Kidney glomerular epithelial cell (primary cell): ENCODE data around the gene CDKN2AIPNL.

ENCODE experiments used
- DNase-seq: peaks from one replicate; lab custom pipeline; 2025; lab: John Stamatoyannopoulos, UW

The CDKN2AIPNL gene

DNA sequence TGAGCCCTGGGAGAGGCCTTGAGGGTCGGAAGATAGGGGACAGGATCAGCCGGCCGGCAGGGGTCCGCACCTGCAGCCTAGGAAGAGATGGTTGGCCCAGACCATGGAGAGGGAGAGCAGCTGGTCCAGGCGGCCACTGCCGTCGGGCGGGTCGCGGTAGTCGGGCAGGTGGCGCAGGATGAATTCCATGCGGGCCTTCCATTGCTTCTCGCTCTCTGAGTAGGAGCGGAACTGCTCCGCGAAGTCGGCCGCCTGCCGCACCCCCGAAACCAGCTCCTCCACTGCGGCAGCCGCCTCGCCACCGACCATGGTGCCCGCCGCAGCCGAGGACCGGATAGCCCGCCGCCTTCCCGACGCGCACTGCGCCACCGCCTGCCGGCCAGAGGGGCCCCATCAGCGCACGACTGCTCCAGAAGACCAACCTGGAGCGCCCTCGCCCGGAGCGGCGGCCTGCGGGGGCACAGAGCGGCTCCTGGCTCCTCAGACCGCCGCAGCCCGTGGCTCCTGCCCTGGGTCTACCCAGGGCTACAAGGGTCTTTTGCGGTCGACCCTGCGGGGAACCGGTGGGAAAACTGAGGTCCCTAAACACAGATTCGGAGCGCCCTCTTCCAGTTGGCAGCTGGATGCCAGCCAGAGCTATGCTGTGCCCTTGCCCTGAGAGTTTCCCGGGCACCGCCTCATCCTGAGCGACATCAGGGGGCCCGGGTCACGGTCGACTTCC, at the start of gene CDKN2AIPNL:
Gene CDKN2AIPNL, minus strand, starts transcription at position 336 of the 721 bp plus-strand sequence. Its CDS starts 27 bp downstream, at position 309.
- DNase-seq = peak; percentile 66

DNA sequence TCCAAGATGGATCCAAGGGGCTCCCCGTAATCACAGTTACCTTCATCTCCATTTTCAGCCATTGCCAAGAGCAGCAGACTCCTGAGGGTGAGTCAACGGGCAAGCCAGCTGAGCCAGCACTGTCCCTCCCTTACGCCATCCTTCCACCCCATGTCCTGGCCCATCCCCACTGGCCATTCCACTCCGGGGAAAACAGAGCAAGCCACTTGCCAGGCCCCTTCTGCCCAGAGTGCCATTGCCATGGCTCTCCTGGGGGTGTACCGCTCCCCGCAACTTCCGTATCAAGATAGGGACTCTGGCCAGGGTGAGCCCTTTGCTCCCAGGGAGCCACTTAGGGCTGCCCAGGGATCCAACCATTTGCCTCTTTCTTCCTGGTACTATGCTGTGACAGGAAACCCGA, 48.9 kb upstream of the CDKN2AIPNL start:
- no peak for DNase-seq

GRCh38 chr5:134459491-134459890, 47.8 kb upstream of the CDKN2AIPNL start:
- no peak for DNase-seq

DNA sequence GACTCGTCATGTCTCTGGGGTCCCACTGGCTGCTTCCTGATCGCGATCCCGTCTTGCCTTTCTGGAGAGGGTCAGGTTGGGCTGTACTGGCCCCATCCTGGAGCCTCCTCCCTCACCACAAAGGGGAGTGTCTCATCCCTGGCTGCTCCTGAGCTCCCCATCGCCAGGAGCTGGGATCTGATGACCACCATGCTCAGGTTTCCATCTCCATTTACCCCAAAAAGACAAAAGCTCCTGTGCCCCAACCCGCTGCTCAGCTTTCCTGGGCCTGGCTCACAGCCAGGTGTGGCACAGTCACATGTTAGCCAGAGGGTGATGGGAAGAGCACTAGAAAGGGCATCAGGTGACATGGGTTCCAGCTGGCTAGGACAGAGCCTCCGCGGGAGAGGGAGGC, 47.3 kb upstream of the CDKN2AIPNL start:
- no peak for DNase-seq

DNA sequence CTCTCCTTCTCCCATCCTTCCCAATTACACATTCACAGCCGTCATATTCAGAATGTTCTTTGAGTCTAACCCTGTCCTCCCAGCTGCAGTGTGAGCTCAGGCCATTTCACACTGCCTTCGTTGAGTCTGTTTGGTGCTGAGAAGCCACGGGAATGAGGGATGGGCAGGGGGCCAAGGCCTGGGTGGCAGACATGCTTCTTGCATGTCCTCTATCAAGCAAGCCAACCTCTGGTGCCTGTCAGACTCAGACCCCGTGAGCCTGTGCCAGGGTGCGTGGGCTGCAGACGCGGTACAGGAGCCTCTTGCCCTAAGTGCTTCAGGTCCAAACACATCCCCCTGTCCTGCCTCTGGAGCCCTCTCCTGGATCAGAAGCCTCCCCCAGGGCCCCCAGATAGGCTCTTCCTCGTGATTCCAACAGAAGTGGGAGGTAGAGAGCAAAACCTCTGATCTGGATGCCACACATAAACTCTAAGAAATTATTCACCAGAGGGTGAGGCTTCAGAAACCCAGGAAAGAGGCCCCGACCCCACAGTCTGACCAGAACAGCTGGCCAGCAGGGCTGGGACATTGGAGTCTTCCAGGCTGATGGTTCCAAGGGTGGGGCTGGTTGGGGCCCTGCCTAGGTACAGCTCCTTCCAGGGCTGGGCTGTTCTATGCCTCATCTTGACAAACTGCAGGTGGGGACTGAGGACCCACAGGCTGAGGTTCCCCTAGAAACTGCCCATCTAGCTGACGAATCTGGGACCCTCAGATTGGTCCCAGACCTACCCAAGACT, 46.7 kb upstream of the CDKN2AIPNL start:
- DNase-seq = peak; percentile 24

DNA sequence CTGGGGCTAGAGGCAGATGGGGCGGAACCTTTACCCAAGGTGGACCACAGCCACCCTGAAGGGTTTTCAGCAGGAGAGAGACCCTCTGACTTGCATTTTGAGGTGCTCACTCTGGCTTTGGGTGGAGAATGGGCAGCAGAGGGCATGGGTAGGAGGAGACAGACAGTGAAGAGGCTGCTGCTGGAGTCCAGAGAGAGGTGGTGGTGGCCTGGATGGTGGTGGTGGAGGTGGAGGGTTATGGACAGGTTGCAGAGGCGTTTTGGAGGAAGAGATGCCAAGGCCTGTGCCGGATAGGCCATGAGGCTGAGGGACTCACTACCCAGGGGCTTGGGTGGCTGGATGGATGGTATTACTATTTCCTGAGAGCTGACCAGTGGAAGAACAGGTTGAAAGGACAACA, 46.1 kb upstream of the CDKN2AIPNL start:
- no peak for DNase-seq

DNA sequence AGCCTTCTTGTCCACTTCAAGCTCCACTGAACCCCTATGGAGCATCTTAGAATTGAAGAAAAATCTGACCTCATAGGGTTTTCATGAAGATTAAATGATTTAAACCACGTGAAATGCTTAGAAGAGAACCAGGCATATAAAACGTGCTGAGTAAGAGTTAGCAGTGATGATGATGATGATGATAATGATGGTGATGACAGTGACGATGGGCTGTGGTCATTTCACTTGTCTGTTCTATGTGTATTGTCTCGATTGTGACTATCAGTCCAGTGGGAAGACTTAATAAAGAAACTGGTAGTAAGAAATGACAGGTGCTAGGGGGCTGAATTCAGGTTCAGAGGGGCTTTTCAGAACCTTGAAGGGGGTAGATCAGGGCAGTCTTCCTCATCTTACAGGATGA, 45.1 kb upstream of the CDKN2AIPNL start:
- no peak for DNase-seq

DNA sequence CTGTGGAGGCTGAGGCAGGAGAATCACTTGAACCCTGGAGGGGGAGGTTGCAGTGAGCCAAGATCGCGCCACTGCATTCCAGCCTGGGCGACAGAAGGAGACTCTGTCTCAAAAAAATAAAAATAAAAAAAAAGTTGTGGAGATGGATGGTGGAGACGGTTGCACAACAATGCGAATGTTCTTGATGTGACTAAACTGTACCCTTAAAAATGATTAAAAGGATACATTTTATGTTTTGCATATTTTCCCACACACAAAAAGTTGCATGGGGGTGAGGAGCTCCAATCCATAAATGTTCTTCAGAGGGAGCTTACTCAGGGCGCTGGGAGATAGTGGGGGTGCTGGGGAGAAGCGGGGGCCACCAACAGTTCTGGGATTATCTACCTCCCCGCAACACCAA, 43.8 kb upstream of the CDKN2AIPNL start:
- DNase-seq = no peak

- DNase-seq = no peak
These were observed 41.3 kb upstream of the CDKN2AIPNL start for GRCh38 chr5:134453016-134453415.

DNA sequence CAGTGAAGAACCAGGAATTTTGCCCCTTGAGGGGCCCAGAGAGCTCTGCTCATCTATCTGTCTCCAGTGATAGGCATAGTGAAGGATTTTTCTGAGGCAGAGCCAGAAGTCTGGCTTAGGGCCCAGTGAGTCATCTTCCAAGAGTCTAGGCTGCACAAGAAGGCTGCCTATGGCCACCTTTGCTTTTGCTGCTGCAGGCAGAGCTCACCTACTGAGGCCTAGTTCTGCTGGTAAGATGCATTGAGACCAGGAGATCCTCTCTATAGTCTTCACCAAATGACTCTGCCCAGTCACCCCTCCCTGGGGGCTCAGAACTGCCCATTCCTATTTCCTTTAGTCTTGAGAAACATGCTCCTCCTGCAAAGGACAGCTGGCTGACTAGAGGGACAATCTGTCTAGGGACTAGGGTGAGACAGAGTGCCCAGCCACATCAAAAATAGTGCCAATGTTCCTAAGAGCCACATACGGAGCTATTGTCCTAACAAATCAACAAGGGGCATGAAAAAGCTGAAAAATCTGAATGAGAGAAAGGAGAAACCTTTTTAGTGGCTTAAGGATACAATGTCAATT, 40.3 kb upstream of the CDKN2AIPNL start:
- DNase-seq = peak; percentile 69

GRCh38 chr5:134451225-134451935, 39.7 kb upstream of the CDKN2AIPNL start:
- DNase-seq = no peak

DNA sequence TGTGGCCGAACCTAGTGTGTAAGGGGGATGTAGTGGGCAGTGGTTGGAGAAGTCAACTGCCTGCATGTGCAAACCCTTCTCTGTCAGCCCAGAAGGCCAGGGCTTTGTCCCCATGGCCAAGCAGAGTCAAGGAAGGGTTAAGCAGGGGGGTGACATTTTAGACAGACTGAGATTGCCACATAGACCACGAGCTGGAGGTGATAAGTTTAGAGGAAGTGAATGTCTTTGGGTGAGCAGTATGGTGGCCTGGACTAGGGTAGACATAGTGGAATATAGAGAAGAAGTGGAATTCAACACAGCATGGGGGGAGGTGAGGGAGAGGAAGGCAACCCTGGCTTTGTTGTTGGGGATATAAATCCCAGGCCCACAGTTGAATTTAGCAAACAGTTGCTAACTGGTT, 38.7 kb upstream of the CDKN2AIPNL start:
- no peak for DNase-seq

DNA sequence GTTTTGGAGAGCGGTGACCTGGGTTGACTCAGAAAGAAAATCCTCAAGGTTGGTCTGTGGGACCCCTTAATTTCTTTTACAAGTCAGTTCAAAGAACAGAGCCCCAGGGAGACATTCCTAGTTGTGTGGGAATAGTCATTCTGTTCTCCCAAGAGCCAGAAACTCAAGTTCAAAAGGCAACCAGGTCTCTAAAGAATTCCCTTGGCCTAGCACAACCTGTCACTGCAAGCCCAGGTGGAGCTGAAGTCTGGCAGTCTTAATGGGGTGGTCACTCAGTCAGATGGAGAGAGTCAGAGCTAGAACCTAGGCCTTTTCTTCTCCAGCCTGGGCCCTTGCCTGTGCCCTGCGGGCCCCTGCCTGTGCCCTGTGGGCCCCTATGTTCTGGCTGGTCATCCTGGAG, 37.5 kb upstream of the CDKN2AIPNL start:
- DNase-seq = no peak

DNA sequence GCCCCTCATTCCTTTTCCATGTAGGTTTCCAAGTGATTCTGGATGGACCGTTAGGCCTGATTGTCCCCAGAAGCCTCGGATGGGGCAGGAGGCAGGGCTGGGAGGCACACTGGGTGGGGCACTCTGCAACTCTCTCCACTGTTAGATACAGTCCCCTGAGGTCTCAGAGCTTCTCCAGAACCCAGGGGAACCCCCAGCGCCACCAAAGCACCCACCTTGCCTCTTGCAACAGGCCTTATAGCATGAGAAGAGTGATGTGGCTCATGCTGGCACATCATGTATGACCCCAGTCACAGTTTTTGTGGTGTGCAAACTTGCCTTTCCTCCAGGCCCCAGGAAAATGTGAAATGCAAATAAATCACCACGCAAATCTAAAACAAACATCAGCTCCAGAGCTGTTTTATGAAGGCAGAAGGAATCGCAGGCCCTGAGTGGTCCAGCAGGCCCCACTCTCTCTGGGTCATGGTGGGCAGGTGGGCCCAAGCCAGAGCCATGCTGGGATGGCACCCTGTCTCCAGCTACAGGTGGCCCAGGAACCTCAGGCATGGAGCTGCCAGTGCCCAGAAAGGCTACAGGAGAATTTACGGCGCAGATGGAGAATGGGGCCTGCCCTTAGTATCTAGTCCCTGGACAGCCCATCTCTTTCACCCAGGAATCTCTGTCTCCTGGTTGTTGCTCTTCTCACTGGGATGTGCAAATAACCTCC, 36.3 kb upstream of the CDKN2AIPNL start:
- DNase-seq = no peak

- DNase-seq = peak; percentile 23
These were observed 35.3 kb upstream of the CDKN2AIPNL start for GRCh38 chr5:134446938-134447337.

DNA sequence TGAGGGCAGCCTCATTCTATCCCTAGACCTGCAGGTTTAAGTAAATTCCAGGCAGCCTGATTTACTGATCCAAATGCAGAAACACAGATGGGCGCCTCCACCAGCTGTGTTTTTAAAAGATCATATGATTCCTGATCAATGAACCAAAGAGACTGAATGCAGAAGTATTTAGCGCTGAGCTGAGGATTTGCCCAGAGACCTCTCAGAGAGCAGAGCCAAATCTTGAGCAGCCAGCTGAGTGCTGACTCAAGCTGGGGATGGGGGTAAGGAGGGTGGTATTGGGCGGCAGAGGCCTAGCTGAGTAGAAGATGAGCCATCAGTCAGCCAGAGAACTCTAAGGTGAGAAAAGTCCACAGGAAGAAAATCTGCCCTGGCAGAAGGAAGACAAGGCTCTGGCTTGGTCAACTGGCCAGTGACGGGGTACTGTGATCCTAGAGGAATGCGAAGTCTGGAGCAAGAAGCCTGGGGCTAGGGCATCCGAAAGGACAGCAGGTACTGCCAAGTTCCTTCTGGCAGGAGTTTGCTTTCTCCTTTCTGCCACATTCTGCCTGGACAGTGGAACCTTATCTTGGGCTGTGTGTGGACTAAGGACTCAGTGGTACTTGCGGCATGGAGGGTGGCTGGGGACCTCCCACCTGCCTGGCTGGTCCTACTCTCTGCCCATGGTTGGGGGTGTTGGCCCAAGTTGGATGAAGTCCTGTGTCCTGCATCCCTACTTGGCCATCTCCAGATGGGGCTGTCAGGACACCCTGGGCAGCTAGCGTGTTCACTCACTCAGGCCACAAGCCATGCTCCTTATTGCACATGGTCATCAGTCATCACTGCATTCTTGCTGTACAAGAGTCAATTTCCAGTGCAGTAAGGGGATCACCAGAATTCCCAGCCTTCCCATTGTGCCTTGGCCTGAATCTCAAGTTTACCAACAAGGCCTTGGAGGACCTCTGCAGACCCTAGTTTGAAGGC, 34.5 kb upstream of the CDKN2AIPNL start:
- DNase-seq = peak; percentile 62

GRCh38 chr5:134444941-134445471, 33.3 kb upstream of the CDKN2AIPNL start:
- no peak for DNase-seq

DNA sequence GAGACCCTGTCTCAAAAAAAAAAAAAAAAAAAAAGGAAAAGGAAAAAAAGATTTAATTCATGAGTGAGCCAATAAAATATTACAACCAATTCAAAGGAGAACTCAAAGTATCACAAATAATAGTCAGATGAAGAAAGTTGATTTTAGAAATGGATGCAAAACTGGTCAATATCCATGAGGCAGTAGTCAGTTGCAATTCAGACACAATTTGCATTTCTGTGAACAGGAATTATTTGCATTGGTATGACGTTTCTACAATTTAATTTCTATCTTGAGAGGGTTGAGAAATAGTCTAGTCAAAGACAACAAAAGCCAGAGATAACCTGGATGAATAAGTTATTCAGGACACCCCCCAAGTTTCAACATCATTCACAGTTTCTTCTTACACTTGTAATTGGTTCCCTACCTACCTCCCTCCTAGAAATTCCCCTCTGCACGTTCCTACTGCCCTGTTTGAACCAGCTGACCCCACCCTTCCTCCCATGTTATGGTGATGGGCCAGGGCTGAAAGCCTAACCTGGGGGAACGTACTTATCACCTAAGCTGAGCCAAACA, 28.6 kb upstream of the CDKN2AIPNL start:
- DNase-seq = no peak

- peak; percentile 46 for DNase-seq
These were observed 27.6 kb upstream of the CDKN2AIPNL start for GRCh38 chr5:134439210-134439654.

DNA sequence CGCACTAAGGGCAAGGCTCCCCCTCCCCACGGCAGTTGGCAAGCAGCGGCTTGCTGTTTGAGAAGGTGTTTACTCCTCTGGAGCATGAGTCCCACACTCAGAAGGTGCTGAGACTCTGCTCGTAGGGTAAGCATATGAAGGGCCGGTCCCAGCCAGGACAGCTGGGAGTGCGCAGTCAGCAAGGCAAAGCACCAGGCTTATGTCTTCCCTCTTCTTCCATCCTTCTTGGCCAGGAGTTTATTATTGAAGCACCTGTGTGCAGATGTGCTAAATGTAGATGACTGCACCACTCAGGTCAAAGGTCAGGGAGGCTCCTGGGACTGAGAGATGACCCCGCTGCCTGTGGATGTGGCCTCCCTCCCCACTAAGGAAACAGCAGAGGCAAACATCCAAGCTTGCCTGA, 27.0 kb upstream of the CDKN2AIPNL start:
- DNase-seq = no peak
